Stomach (tissue), 9 donors: Measurements from ENCODE around the gene PSMB7. TPM values are rescaled to one million over a fixed set of nuclear protein-coding genes. Genes with fewer than 3 reads are reported as not detected.

ENCODE experiments used
- DNase-seq, 2 donors: peaks; one replicate each; pipeline versions ENCODE4 v3.0.0 to v3.0.0-alpha.2; 2013 to 2019
- H3K27ac ChIP-seq, 5 donors: fragments of 200-600 bp in 4 of 5; sonication (generic) in 4 of 5; one replicate each; pipeline ENCODE4 v1.5.1; 2013 to 2019; ENCODE audit warnings: mild to moderate bottlenecking in 1 of 5, moderate library complexity in 1 of 5
- H3K27me3 ChIP-seq, 3 donors: fragments of 200-600 bp; sonication (generic); one replicate each; pipeline ENCODE4 v1.5.1; 2017 to 2019; ENCODE audit warnings: mixed run types in 1 of 3
- H3K36me3 ChIP-seq, 4 donors: fragments of 200-600 bp; sonication (generic); 1 replicate in 3 of 4; 2 replicates in 1 of 4; pipeline ENCODE4 v1.5.1; 2016 to 2019
- H3K4me1 ChIP-seq, 4 donors: fragments of 200-600 bp; sonication (generic); one replicate each; pipeline ENCODE4 v1.5.1; 2016 to 2019
- H3K4me3 ChIP-seq, 4 donors: fragments of 200-600 bp; sonication (generic) in 3 of 4; one replicate each; pipeline ENCODE4 v1.5.1; 2016 to 2019; ENCODE audit warnings: mild to moderate bottlenecking in 1 of 4
- H3K9me3 ChIP-seq, 4 donors: fragments of 200-600 bp; sonication (generic); one replicate each; pipeline ENCODE4 v1.5.1; 2016 to 2019
- EP300 ChIP-seq: sonication (generic); formaldehyde crosslinking; IDR thresholded peaks from one replicate; pipeline ENCODE4 v1.6.1; 2017; ENCODE audit warnings: antibody characterized with exemption
- POLR2A ChIP-seq, 4 donors: fragments of 450-650 bp; IDR thresholded peaks; one replicate each; pipeline ENCODE4 v1.6.1; 2016; ENCODE audit warnings: antibody characterized with exemption in 4 of 4, control low read depth in 2 of 4, mild to moderate bottlenecking in 1 of 4, moderate library complexity in 1 of 4
- POLR2AphosphoS5 ChIP-seq, 3 donors: sonication (generic); formaldehyde crosslinking; IDR thresholded peaks; one replicate each; pipeline ENCODE4 v1.6.1; 2016; ENCODE audit warnings: antibody characterized with exemption in 3 of 3
- WGBS, 5 donors: extraction: QIAGEN DNeasy Blood & Tissue Kit in 3 of 5; methylation state at CpG; one replicate each; pipeline versions ENCODE4 v1.1.5 to v1.1.7; 2013 to 2018; 5-methylcytosine and 5-hydroxymethylcytosine counted together
- intact Hi-C: fragments of 100-400 bp; cut with DNase I; formaldehyde crosslinking; loops from one replicate; pipeline ENCODE4 v1.15.1; 2023; ENCODE audit warnings: low total_unique reads
- polyA plus RNA-seq, 3 donors: library from polyadenylated mRNA; stranded (reverse); fragments of 200-250 nt; gene quantifications; one replicate each; pipeline ENCODE4 v1.2.3, GENCODE V29; 2013
- total RNA-seq, 5 donors: library from RNA; depleted of rRNA; stranded (reverse); fragments of >200 nt; gene quantifications; one replicate each; pipeline versions ENCODE4 v1.1.0 to v1.2.3, GENCODE V29; 2014 to 2016
- TF ChIP-seq, protein P1 (sequence below), 7 experiments: fragments of 450-650 bp in 4 of 7; fragments of 200-600 bp in 3 of 7; sonication (generic) in 3 of 7; IDR thresholded peaks; one replicate each; pipeline ENCODE4 v1.5.1; 2016 to 2019; ENCODE audit warnings: antibody characterized with exemption in 7 of 7, control low read depth in 2 of 7, mild to moderate bottlenecking in 1 of 7
- donor health status: healthy with polysubstance abuse.
- donor health status: Bipolar disorder and iron deficiency.
- donor health status: healthy.

Gene PSMB7
- total and polyA plus RNA-seq, 8 donors, result 4.9 to 213 (median 118) TPM

DNA sequence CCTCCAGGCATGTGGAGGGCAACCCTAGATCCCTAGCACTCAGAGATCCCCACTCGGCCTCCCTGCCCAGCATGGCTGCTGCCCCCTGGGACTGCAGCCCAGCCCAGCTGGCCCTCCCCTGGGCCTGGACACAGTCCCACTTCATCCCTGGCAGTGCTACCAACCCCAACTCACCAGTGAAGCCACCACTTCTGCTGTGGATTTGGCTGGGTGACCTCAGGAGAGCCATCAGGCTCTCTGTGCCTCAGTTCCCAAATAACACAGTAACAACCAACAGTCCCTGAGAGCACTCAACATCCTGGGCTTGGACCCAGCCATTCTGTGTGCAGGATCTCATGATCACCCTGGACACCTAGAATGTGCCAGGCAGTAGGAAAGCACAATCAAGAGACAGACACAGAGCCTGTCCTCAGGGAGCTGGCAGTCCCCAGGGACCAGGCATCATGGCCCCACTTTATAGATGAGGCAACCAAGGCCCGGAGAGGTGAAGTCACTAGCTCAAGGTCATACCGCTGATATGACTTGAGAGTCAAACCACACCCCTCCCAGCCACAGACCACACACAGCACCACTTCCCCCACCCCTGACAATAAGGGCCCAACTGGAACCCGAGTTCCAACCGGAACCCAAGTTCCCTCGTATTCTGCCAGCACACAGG, 4.7 kb upstream of the PSMB7 start:
- TF ChIP-seq POLR2AphosphoS5 (IDR thresholded peaks at IDR 0.05) (no peak), EP300 (no peak), POLR2A (IDR thresholded peaks at IDR 0.05) (no peak)
- TF ChIP-seq, protein P1, sequence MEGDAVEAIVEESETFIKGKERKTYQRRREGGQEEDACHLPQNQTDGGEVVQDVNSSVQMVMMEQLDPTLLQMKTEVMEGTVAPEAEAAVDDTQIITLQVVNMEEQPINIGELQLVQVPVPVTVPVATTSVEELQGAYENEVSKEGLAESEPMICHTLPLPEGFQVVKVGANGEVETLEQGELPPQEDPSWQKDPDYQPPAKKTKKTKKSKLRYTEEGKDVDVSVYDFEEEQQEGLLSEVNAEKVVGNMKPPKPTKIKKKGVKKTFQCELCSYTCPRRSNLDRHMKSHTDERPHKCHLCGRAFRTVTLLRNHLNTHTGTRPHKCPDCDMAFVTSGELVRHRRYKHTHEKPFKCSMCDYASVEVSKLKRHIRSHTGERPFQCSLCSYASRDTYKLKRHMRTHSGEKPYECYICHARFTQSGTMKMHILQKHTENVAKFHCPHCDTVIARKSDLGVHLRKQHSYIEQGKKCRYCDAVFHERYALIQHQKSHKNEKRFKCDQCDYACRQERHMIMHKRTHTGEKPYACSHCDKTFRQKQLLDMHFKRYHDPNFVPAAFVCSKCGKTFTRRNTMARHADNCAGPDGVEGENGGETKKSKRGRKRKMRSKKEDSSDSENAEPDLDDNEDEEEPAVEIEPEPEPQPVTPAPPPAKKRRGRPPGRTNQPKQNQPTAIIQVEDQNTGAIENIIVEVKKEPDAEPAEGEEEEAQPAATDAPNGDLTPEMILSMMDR (IDR thresholded peaks at IDR 0.05), result no peak
- H3K27me3 ChIP-seq, result peaks cover 0 to 9% (median 0%) of the 10 kb centered on the region in 3 donors
- no peak for DNase-seq
- no peaks in the 10 kb centered on the region for H3K36me3 ChIP-seq
- intact Hi-C loops, result loop anchor here (5.0 kb wide), 1 partner anchor 117 kb away; no protein-coding TSS in a partner anchor
- H3K9me3 ChIP-seq, result no peaks in the 10 kb centered on the region
- peaks cover 0 to 8% (median 5%) of the 10 kb centered on the region in 4 donors for H3K4me1 ChIP-seq
- H3K27ac ChIP-seq, result no peak overlapping the region
- 60 to 77% (median 72%) methylated on average over 5 to 6 of the region's 6 CpGs for WGBS, 5 donors
- no peak overlapping the region for H3K4me3 ChIP-seq

DNA sequence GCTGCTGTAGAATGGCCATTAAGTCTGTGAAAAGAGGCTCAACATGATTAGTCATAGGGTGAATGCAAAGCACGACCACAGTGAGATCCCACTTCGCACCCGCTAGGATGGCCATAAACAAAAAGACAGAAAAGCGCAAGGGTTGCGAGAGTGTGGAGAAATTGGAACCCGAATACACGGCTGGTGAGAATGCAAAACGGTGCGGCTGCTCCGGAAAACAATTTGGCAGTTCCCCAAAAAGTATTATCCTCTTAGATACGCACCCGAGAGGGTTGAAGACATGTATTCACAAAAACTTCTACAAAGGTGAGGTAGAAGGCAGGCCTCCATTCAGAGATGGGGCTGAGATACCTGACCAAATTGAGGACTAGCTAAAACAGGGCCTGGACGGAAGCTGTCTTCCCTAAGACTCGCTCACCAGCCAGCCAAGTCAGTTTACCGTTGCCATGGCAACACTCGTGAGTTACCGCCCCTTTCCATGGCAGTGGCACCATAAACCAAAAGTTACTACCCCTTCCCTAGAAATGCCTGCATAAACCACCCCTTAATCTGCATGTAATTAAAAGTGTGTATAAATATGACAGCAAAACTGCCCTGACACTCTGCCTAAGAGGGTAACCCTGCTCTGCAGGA, 726 bp upstream of the PSMB7 start:
- peak overlapping the region; percentile 90 to 99 (median 94) for H3K4me3 ChIP-seq
- intact Hi-C loops, result no loop called here
- H3K27me3 ChIP-seq, result no peaks in the 10 kb centered on the region
- WGBS, 5 donors, result 79 to 86% (median 82%) methylated on average over 17 of the region's 17 CpGs
- peaks cover 10 to 38% (median 21%) of the 10 kb centered on the region in 4 donors for H3K4me1 ChIP-seq
- peaks cover 20 to 31% (median 29%) of the 10 kb centered on the region in 4 donors for H3K36me3 ChIP-seq
- no peaks in the 10 kb centered on the region for H3K9me3 ChIP-seq
- H3K27ac ChIP-seq, result no peak overlapping the region
- TF ChIP-seq EP300, result no peak
- TF ChIP-seq, protein P1 (IDR thresholded peaks at IDR 0.05), result no peak
- TF ChIP-seq POLR2AphosphoS5 (IDR thresholded peaks at IDR 0.05), result no peak
- no peak for TF ChIP-seq POLR2A (IDR thresholded peaks at IDR 0.05)
- DNase-seq, result peak in 1 of 2 donors; percentile 32

DNA sequence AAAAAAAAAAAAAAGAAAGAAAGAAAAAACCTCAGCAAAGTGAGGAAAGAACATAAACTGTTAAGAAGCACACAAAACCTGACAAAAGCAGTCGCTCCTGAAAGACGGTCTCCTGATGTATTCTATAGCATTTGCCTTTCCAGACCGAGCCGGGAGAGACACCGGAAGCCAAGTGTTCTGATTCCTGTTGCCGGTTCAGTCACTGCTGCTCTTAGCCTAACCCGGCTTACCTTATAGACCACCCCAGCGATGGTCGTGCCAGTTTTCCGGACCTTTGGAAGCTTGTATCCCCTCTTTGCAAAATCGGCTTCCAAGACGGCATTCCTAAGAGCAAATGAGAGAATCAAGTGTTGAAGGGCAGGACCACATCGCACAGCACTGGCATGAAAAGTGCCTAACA, 630 bp downstream of the PSMB7 start:
- peaks cover 27 to 45% (median 43%) of the 10 kb centered on the region in 4 donors for H3K36me3 ChIP-seq
- 10 to 16% (median 13%) methylated on average over 13 of the region's 13 CpGs for WGBS, 5 donors
- H3K27ac ChIP-seq, result peak overlapping the region in 3 of 5 donors; percentile 74 to 82 (median 78)
- TF ChIP-seq EP300 (no peak), POLR2AphosphoS5 (IDR thresholded peaks at IDR 0.05) (no peak), POLR2A (IDR thresholded peaks at IDR 0.05) (no peak)
- TF ChIP-seq, protein P1 (IDR thresholded peaks at IDR 0.05), result no peak
- peaks cover 14 to 44% (median 28%) of the 10 kb centered on the region in 4 donors for H3K4me1 ChIP-seq
- no peak for DNase-seq
- intact Hi-C loops, result no loop called here
- H3K4me3 ChIP-seq, result peak overlapping the region; percentile 90 to 99 (median 94)
- H3K9me3 ChIP-seq, result no peaks in the 10 kb centered on the region
- no peaks in the 10 kb centered on the region for H3K27me3 ChIP-seq

DNA sequence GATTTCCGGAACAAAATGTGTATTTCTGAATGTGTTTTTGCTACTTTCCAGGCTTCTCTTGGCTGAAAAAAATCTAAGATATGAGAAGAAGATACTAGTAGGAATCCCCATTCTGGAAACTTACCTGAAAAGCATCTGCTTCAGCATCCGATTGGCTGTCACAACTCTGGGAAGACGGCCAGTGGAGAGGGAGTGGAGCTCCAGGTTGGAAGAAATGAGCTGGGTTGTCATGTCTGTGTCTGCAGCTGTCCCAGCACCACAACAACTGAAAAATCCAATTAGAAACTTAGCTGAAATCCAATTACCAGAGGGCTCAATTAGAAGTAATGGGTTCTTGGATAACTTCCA, 3.0 kb downstream of the PSMB7 start:
- TF ChIP-seq POLR2AphosphoS5 (IDR thresholded peaks at IDR 0.05) (no peak), EP300 (no peak), POLR2A (IDR thresholded peaks at IDR 0.05) (no peak)
- TF ChIP-seq, protein P1 (IDR thresholded peaks at IDR 0.05), result no peak
- Histone ChIP-seq H3K27ac (no peak overlapping the region), H3K27me3 (no peaks in the 10 kb centered on the region), H3K4me3 (no peak overlapping the region), H3K9me3 (no peaks in the 10 kb centered on the region), H3K36me3 (peaks cover 40 to 69% (median 67%) of the 10 kb centered on the region in 4 donors), H3K4me1 (peaks cover 16 to 58% (median 30%) of the 10 kb centered on the region in 4 donors)
- WGBS, 5 donors, result 83 to 92% (median 89%) methylated on average over 3 of the region's 3 CpGs
- intact Hi-C loops, result no loop called here
- DNase-seq, result no peak
